ENCODE results near the gene ARFGEF2.
"Not testable (repeated sequence)": the region's sequence is repeated elsewhere in the genome, so short reads cannot be mapped to it uniquely, and the experiment has no call there.

Gene ARFGEF2

DNA sequence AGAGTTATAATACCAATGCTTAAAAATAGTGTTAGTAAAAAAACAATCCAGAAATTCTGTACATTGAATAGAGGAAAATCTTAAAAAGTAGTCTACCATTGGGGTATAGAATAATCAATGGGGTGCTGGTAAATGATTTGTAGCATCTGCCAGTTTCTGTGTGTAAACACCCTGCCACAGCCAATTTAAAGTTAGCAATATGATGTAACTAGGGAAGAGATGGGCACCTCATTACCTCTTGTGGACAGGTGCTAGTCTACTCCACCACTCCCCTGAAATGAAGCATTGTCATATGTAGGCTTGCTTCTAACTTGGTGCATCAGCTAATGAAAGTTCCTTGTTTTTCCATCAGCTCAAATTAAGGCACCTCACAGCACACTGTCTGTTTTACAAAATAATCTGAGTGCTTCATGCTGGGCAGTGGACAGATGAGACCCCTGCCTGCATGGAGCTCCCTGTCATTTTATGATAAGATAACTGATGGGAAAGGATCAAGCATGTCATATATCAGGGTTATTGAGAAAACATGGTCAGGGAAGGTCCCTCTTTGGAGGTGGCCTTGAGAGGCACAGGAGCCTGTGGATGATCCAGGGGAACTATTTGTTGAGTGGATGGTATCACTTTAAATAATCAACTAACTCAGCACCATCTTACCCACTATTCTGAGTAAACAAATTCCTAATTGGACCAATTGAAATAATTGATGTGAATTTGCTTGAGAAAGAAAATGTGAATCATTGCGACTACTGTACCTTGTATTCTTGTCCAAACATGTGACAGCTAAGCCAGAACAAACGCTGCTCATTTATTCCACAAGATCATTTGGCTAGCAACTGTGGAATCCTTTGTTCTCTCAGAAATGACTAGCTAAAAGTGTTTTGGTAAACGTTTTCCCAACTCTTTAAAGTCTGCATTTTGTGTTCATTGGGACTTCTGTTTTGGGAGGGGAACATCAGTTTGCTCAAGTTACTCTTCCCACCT, 78.7 kb downstream of the ARFGEF2 start:
- DNase-seq (ENCODE audit: low spot score), result peak; percentile 55

DNA sequence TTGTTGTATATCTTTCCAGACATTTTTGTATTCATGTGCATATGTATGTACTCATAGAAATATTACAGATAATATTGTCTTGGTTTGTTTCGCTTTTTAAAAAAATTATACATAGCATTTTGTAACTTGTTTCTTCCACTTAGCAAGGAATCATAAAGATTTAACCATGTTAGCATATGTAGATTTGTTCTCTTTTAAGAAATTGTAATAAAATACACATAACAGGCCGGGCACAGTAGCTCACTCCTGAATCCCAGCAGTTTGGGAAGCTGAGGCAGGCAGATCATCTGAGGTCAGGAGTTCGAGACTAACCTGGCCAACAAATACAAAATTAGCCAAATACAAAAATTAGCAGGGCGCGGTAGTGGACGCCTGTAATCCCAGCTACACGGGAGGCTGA, 80.2 kb downstream of the ARFGEF2 start:
- no peak for DNase-seq (ENCODE audit: low spot score)

DNA sequence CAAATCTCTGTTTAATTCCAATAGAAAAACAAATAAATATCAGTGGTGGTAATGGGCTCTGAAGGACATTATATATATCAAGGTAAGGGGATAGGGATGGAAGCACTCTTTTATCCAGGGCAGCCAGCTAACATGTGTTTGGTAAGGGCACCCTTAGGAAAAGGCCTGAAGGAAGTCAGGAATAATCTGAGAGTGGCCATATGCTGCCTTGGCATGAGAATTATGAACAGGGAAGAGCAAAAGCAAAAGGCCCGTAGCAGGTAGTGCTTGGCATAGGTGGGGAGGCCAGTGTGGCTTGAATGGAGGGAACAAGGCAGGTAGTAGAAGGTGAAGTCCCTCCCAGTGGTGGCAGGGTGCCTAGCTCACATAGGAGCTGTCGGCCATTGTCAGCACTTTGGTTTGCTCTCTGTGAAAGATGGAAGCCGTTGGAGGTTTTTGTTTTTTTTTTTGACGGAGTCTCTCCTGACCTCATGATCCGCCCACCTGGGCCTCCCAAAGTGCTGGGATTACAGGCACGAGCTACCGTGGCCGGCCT, 85.0 kb downstream of the ARFGEF2 start:
- no peak for DNase-seq (ENCODE audit: low spot score)

DNA sequence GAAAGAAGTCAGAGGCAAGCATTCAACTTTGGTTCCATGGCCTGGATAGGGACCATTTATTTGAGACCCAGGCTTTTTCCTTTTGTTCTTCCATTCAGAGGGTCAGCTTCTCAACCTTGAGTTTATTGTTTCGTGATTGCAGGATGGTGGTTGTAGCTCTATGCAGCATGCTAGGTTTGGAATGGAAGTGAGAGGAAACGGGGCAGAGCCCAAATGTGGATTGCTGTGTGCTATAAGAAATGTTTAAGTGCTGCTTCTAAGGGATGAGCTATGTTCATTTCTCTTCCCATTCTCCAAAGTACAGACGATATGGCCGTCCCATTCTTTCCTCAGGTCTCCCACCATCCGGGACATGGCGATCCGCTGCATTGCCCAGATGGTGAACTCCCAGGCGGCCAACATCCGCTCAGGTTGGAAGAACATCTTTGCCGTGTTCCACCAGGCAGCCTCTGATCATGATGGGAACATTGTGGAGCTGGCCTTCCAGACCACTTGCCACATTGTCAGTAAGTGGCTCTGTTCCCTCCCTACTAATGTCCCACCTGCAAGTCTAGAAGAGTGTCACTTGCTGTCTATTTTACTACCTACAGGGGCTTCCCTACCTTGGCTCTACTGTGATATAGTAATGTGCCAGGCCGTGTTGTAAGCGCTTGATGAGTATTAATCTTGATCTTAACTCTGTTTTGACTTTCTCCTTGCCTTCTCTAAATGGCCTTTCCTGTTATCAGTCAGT, 88.6 kb downstream of the ARFGEF2 start:
- no peak for DNase-seq (ENCODE audit: low spot score)

DNA sequence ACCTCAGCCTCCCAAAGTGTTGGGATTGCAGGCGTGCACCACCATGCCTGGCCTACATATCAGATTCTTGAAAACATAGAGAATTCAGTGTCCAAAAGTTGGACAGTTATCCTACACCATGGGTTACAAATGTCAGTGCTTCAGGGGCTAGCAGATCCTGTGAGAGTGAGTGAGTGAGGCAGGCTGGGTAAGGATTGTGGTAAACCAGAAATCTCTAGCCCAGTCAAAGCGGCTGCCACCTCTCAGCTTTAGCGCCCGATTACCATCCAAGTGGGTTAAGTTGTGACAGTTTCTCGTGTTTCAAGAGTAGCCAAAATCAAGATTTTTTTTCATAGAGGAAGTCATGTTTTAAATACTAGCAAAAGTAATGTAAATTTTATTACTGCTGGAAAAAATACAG, 102.7 kb downstream of the ARFGEF2 start:
- no peak for DNase-seq (ENCODE audit: low spot score)

DNA sequence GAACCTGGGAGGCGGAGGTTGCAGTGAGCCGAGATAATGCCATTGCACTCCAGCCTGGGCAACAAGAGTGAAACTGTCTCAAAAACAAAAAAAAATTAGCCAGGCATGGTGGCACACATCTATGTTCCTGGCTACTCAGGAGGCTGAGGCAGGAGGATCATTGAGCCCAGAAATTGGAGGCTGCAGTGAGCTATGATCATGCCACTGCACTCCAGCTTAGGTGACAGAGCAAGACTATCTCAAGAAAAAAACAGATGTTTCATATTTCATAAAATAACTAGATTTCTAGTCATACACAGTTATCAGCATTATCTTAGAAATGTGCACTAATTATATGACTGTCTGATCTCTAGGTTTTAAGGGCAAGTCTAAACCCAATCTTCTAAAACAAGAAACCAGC, 106.7 kb downstream of the ARFGEF2 start:
- not testable (repeated sequence) for DNase-seq (ENCODE audit: low spot score)

DNA sequence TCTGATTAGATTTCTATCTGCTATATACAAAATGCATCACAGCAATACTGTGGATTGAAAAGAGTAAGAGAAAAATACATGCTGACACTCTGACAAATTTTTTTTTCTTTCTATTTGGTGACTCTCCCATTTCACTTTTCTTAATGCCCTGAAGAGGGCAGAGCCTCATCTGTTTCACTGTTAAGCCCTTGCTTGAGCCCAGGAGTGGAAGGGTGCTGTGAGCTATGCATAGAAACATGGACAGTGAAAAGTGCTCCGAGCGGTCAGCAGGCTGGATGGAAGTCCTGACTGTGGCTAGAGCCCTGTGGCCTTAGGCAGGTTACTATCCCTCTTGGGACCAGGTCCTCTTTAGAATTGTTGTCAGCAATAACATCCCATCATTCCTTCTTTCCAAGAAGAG, 107.2 kb downstream of the ARFGEF2 start:
- peak; percentile 20 for DNase-seq (ENCODE audit: low spot score)

DNA sequence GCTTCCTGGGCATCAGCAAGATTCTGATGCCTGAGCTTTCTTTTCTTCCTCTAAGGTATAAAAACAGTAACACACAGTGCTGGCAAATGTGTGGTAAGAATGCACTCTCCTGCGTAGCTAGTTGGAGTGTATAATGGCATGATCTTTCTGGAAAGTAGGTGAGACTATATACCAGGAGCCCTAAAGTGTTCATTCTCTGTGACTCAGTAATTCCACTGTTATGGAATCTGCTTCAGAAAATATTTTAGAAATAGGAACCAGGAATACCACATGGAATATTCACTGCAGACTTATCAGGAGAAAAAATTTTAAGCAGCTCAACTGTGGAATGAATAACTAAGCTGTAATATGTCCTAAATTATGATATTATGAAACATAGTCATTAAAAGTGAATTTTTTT, 107.7 kb downstream of the ARFGEF2 start:
- DNase-seq (ENCODE audit: low spot score), result no peak

DNA sequence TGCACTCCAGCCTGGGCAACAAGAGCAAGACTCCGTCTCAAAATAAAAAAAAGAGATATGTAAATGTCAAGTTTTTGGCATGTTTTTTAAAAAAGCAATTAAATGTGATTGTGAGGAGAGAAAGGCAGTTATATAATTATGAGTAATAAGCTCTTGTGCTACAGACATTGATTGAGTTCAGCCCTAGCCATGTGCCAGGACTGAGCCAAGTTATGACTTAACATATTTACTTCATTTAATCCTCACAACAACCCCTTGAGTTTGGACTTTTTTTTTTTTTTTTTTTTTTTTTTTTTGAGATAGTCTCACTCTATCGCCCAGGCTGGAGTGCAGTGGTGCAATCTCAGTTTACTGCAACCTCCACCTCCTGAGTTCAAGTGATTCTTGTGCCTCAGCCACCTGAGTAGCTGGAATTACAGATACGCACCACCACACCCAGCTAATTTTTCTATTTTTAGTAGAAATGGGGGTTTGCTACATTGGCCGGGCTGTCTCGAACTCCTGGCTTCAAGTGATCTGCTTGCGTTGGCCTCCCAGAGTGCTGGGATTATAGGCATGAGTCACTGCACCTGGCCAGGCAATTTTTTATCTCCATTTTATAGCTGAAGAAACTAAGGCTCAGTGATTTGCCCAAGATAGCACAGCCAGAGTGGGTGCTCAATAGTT, 109.6 kb downstream of the ARFGEF2 start:
- DNase-seq (ENCODE audit: low spot score), result no peak

DNA sequence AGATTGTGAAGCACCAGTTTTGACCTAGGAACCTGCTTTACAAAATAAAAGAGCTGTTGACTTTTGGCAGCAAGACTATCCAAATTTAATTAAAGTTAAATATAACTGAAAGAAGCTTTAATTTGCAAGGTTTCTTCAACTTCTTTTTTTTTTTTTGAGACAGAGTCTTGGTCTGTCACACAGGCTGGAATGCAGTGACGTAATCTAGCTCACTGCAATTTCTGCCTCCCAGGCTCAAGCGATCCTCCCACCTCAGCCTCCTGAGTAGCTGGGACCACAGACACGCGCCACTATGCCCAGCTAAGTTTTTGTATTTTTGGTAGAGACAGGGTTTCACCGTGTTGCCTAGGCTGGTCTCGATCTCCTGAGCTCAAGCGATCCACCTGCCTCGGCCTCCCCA, 110.9 kb downstream of the ARFGEF2 start:
- no peak for DNase-seq (ENCODE audit: low spot score)

DNA sequence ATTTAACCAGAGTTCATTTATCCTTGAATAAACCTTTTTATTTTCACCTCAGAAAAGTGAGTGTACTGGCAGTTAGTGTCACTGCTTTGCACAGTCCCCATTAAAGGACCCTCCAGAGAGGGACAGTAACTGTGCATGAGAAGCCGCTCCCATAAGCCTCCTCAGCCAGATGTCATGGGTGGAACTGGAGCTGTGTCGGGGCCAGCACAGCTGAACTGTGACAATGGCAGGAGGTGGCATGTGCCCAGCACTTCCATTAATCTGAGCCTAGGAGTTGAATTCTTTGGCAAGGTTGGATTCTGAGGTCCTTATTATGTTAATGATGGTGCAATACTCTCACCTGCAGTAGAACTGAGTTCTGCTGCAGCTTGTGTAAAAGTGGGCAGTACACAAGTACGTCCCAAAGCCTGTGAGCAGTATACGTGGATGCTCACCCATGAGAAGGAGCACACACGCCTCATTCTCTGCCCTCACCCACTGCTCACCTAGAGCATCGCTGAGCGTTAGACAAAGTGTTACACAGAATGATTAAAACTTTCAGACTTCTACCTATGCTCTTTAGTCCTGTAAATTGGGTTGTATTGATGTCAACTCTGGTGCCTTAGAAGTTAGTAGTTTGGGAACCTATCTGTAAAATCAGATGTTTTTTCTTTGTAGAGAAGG, 112.7 kb downstream of the ARFGEF2 start:
- no peak for DNase-seq (ENCODE audit: low spot score)

DNA sequence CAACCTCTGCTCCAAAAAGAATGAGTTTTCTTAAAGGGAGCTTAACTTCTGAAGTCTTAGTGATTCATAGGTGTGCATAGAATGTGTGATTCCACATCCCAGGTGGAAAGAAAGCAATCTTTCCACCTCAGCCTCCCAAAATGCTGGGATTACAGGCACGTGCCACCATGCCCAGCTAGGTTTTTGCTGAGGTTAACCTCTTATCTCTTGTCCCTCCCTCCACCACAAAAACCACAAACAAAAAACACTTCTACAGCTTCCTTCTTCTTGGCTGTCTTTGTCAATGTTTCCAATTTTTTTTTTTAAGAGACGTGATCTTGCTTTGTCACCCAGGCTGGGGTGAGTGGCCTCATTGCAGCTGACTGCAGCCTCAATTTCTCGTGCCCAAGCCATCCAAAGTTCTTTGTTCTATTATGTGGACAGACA, 116.5 kb downstream of the ARFGEF2 start:
- DNase-seq (ENCODE audit: low spot score), result no peak

DNA sequence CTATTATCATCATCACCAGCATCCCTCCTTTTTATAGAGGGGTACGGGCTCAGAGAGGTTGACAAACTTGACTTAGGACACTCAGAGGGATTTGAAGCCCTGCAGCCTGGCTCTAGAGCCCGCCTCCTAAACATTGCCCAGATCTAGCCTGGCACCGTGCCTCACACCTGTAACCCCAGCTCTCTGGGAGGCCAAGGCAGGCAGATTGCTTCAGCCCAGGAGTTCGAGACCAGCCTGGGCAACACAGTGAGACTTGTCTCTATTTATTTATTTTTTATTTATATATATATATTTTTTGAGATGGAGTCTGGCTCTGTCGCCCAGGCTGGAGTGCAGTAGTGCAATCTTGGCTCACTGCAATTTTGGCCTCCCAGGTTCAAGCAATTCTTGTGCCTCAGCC, 118.3 kb downstream of the ARFGEF2 start:
- DNase-seq (ENCODE audit: low spot score), result no peak

DNA sequence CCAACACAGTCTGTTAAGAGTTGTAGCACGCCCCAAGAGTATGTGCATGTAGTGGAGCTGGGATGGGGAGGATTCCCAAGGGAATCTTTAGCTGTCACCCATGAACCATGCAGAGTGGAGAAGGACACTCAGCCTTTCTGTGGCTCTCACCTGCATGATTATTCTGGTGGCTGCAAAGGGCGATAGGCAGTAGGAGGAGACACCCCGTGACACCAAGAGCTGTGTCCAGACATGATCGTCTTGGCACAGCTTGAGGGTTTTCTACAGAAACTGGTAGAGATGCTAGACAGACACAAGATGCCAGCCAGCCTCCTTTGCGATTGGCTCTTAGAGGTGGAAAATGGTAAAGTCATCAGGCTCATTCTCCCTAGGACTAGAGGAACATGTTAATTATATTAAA, 121.5 kb downstream of the ARFGEF2 start:
- DNase-seq (ENCODE audit: low spot score), result no peak

DNA sequence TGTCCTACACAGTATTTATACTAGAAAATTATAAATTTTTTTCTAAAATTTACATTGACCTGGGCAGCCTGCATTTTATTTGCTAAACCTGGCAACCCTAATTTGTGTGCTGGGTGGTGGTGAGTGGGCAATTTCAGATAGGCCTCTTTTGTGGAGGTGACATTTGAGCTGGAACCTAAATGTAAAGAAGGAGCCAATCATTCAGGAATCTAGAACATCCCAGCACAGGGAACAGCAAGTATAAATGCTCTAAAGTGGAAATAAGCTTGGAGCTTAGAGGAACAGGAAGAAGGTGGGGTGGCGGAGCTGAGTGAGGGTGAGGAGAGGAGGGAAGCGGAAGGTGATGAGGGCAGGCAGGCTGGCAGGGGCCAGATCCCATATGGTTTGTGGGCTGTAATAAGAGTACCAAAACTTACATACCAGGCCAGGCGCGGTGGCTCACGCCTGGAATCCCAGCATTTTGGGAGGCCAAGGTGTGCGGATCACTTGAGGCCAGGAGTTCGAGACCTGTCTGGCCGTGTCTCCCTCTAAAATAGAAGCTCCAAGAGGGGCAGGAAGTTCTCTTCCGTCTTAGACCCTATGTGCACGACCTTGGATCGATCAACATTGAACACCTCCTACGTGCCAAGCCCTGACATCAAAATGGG, 124.1 kb downstream of the ARFGEF2 start:
- no peak for DNase-seq (ENCODE audit: low spot score)

DNA sequence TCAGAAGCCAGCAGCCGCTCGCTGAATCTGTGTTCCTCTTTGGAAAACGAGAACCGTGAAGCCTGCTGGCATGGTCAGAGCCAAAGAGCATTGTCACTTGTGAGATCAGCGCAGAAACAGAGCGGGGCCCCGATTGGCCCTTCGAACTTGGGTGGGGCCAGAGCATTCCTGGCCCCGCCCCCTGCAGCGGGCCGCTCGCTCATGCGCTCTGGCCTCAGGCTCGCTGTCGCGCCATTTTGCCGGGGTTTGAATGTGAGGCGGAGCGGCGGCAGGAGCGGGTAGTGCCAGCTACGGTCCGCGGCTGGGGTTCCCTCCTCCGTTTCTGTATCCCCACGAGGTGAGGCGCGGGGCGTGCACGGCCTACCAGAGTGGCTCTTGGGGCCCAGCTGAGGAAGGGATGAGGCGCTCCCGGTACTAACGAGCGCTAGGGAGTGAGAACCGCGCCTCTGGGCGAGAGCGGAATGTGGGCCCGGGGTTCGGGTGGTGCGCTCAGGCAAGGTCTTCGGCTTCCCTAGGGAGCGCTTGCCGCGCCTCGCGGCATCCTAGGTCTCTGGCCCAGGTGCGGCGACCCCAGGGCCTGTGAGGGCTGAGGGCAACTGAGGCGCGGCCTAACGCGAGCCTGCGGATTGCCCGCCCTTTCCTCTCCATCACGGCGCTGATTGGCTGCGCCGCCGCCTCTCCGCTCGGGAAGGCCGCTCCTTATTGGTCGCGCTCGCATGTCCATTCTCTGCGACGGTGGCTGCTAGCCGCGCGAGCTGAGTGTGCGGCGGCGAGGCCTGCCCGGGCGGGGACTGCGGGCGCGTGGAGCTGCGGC, 124.8 kb downstream of the ARFGEF2 start, which contains the start of gene CSE1L:
Gene CSE1L, plus strand, starts transcription at position 226 of the 814 bp plus-strand sequence. CDS start 12,152 bp downstream, outside the sequence.
- peak; percentile 97 for DNase-seq (ENCODE audit: low spot score)

DNA sequence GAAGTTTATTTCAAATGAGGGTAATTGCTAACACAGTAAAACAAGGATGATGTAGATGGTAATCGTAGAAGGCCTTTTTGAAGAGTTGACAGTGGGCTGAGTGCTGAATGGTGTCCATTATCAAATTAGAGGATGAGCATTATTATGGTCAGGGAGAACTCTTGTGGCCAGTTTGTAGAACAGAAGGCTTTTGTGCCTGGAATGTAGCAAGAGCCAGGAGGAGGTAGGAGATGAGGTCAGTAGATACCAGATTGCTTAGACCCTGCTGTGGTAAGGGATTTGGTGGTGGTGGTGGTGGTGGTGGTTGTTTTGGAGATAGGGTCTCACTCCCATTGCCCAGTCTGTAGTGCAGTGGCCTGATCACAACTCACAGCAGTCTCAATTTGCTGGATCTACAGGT, 130.8 kb downstream of the ARFGEF2 start:
- DNase-seq (ENCODE audit: low spot score), result peak; percentile 80

DNA sequence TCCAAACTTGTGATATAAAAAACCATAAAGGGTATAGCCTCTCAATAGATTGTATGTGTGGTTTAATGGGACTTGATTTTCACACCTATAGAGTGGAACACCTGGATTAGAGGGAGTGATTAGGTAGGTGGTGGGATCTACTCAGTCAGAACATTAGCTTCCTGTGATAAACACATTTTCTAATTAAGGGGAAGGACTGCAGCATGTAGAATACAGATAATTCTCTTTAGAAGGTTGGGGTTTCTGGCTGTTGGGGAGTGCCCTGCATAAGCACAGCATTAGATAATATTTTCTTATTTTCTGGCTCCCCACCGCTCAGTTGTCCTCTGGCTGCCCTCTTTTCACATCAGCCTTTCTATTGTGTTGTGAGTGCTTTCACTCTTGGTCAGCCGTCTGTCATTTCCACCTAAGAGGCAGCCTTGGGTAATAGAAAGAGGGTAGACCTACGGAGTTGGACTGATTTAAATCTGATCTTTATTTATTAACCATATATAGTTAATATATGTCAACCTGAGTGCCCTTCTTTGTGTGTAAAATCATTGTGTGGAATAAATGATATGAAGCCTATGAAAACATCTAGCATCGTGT, 132.6 kb downstream of the ARFGEF2 start:
- no peak for DNase-seq (ENCODE audit: low spot score)

DNA sequence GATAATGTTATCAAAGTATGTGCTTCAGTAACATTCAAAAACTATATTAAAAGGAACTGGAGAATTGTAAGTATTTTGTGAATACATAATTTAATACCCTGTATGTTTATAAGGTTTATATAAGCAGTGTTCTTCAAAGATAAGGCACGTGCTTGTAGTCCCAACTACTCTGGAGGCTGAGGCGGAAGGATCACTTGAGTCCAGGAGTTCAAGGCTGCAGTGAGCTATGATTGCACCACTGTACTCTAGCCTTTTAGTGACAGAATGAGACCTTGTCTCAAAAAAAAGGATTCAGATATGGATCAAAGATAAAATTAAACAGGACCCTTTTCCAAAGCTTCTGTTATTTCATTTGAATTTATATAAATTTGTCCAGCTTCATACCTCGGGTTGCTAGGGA, 141.8 kb downstream of the ARFGEF2 start:
- no peak for DNase-seq (ENCODE audit: low spot score)

DNA sequence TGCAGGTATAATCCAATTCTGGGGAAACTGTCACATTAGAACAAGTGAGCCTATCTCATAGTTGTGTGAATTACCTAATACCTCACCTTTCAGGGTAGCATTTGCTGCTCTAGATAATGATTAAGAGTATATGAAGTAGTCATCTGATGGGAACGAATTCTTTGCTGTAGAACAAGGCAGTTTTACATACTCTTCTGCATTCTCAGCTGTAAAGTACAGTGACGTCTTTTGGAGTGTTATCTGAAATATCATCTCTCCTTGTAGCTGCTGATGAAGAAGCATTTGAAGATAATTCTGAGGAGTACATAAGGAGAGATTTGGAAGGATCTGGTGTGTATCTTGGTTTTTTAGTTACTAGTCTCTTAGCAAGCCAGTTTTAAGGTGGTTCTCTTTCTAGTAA, 153.0 kb downstream of the ARFGEF2 start:
- DNase-seq (ENCODE audit: low spot score), result no peak
